Measurements from ENCODE around the gene ZNF429. TPM values are rescaled to one million over a fixed set of nuclear protein-coding genes. Genes with fewer than 3 reads are reported as not detected.
"Not testable (repeated sequence)": the region's sequence is repeated elsewhere in the genome, so short reads cannot be mapped to it uniquely, and the experiment has no call there.

Gene ZNF429
- total RNA-seq, 1 experiment from 2014 or later, result 8.3 TPM

DNA sequence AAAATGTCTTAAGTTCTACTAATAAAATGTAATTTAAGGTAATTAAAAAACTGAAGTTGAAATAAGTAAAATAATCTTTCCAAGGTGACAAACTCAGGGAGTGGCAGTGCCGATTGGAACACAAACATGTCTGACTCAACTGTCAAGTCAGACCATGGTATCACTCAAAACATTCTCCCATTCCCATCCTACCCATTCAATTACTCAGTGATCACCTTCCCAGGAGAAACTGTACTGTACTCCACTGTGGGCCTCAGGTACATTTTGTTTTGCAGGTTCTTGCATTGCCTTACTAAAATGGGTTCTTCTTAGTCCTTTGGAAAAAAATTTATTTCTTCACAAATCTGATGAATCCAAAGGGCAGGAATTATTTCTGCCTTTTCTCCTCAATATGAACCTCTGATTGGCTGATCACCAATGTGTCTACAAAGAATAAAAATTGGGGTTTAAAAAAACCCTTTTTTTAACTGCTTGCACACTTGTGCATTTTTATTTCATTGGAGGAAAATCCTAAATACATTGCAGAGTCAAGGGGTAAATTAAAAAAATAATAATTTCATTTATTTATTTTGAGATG is 96.8 kb downstream of the ZNF429 start:
- CTCF ChIA-PET, result no interaction called here
- Histone ChIP-seq H3K9me3 (ENCODE audit: control insufficient read depth, insufficient read depth, low read depth, low read length) (no peaks in the 10 kb centered on the region), H3K4me3 (ENCODE audit: low read depth in 2 of 2, low read length in 2 of 2) (no peak overlapping the region), H3K27me3 (ENCODE audit: control insufficient read depth, insufficient read depth, low read length) (no peaks in the 10 kb centered on the region), H3K4me1 (ENCODE audit: control insufficient read depth, insufficient read depth, low read length) (peaks cover 8% of the 10 kb centered on the region), H3K27ac (ENCODE audit: low read length) (no peak overlapping the region), H3K36me3 (ENCODE audit: control insufficient read depth, insufficient read depth, low read length) (no peaks in the 10 kb centered on the region)
- POLR2A ChIA-PET, result no interaction called here
- no peak for TF ChIP-seq SIN3A (IDR thresholded peaks at IDR 0.05; ENCODE audit: borderline replicate concordance, insufficient read depth, low read depth, low read length)
- TF ChIP-seq, protein P1, sequence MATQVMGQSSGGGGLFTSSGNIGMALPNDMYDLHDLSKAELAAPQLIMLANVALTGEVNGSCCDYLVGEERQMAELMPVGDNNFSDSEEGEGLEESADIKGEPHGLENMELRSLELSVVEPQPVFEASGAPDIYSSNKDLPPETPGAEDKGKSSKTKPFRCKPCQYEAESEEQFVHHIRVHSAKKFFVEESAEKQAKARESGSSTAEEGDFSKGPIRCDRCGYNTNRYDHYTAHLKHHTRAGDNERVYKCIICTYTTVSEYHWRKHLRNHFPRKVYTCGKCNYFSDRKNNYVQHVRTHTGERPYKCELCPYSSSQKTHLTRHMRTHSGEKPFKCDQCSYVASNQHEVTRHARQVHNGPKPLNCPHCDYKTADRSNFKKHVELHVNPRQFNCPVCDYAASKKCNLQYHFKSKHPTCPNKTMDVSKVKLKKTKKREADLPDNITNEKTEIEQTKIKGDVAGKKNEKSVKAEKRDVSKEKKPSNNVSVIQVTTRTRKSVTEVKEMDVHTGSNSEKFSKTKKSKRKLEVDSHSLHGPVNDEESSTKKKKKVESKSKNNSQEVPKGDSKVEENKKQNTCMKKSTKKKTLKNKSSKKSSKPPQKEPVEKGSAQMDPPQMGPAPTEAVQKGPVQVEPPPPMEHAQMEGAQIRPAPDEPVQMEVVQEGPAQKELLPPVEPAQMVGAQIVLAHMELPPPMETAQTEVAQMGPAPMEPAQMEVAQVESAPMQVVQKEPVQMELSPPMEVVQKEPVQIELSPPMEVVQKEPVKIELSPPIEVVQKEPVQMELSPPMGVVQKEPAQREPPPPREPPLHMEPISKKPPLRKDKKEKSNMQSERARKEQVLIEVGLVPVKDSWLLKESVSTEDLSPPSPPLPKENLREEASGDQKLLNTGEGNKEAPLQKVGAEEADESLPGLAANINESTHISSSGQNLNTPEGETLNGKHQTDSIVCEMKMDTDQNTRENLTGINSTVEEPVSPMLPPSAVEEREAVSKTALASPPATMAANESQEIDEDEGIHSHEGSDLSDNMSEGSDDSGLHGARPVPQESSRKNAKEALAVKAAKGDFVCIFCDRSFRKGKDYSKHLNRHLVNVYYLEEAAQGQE (IDR thresholded peaks at IDR 0.05; ENCODE audit: insufficient read depth in 1 of 2, low read depth in 2 of 2, low read length in 1 of 2), result no peak
- TF ChIP-seq, protein P2, sequence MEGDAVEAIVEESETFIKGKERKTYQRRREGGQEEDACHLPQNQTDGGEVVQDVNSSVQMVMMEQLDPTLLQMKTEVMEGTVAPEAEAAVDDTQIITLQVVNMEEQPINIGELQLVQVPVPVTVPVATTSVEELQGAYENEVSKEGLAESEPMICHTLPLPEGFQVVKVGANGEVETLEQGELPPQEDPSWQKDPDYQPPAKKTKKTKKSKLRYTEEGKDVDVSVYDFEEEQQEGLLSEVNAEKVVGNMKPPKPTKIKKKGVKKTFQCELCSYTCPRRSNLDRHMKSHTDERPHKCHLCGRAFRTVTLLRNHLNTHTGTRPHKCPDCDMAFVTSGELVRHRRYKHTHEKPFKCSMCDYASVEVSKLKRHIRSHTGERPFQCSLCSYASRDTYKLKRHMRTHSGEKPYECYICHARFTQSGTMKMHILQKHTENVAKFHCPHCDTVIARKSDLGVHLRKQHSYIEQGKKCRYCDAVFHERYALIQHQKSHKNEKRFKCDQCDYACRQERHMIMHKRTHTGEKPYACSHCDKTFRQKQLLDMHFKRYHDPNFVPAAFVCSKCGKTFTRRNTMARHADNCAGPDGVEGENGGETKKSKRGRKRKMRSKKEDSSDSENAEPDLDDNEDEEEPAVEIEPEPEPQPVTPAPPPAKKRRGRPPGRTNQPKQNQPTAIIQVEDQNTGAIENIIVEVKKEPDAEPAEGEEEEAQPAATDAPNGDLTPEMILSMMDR (IDR thresholded peaks at IDR 0.05), result no peak
- no peak for ATAC-seq
- no TSS peak for BruUV-seq (replicated peaks)
- intact Hi-C loops (cut with micrococcal nuclease; ENCODE audit: unreplicated experiment) (no loop called here), in situ Hi-C loops (cut with HindIII; ENCODE audit: low pct_unique_long_range_greater_than_20kb, low sequenced_read_pairs) (no loop called here)
- no peak for DNase-seq (ENCODE audit: low read depth, low spot score)

GRCh38 chr19:21602659-21603430 is 97.4 kb downstream of the ZNF429 start:
- H3K27ac ChIP-seq (ENCODE audit: low read length), result peak overlapping the region; percentile 81
- H3K9me3 ChIP-seq (ENCODE audit: control insufficient read depth, insufficient read depth, low read depth, low read length); intact Hi-C loops (cut with micrococcal nuclease; ENCODE audit: unreplicated experiment); DNase-seq (ENCODE audit: low read depth, low spot score); BruUV-seq (replicated peaks); POLR2A ChIA-PET; CTCF ChIA-PET; H3K4me1 ChIP-seq (ENCODE audit: control insufficient read depth, insufficient read depth, low read length); in situ Hi-C loops (cut with HindIII; ENCODE audit: low pct_unique_long_range_greater_than_20kb, low sequenced_read_pairs); ATAC-seq; H3K4me3 ChIP-seq (ENCODE audit: low read depth in 2 of 2, low read length in 2 of 2); H3K27me3 ChIP-seq (ENCODE audit: control insufficient read depth, insufficient read depth, low read length); H3K36me3 ChIP-seq (ENCODE audit: control insufficient read depth, insufficient read depth, low read length): not testable (repeated sequence)

- no peaks in the 10 kb centered on the region for H3K9me3 ChIP-seq (ENCODE audit: control insufficient read depth, insufficient read depth, low read depth, low read length)
Observed at GRCh38 chr19:21603431-21604231, 98.2 kb downstream of the ZNF429 start.

More at GRCh38 chr19:21603431-21604231, 98.2 kb downstream of the ZNF429 start:
- ChIA-PET CTCF (no interaction called here), POLR2A (interaction anchor here (0.7 kb wide), 1 partner anchor 22 kb away, joined by 3 read pairs; no protein-coding TSS in a partner anchor)
- Histone ChIP-seq H3K36me3 (ENCODE audit: control insufficient read depth, insufficient read depth, low read length) (no peaks in the 10 kb centered on the region), H3K4me3 (ENCODE audit: low read depth in 2 of 2, low read length in 2 of 2) (peak overlapping the region; percentile 16 to 39; a peak in 3 of 4 replicates), H3K27me3 (ENCODE audit: control insufficient read depth, insufficient read depth, low read length) (no peaks in the 10 kb centered on the region), H3K4me1 (ENCODE audit: control insufficient read depth, insufficient read depth, low read length) (peaks cover 8% of the 10 kb centered on the region), H3K27ac (ENCODE audit: low read length) (peak overlapping the region; percentile 81)
- in situ Hi-C loops (cut with HindIII; ENCODE audit: low pct_unique_long_range_greater_than_20kb, low sequenced_read_pairs), result no loop called here
- intact Hi-C loops (cut with micrococcal nuclease; ENCODE audit: unreplicated experiment), result no loop called here
- TF ChIP-seq, protein P2 (IDR thresholded peaks at IDR 0.05), result no peak
- TF ChIP-seq, protein P1 (IDR thresholded peaks at IDR 0.05; ENCODE audit: insufficient read depth in 1 of 2, low read depth in 2 of 2, low read length in 1 of 2), result no peak
- no peak for TF ChIP-seq SIN3A (IDR thresholded peaks at IDR 0.05; ENCODE audit: borderline replicate concordance, insufficient read depth, low read depth, low read length)
- ATAC-seq (peak; percentile 73), DNase-seq (ENCODE audit: low read depth, low spot score) (no peak)
- BruUV-seq (replicated peaks), result no TSS peak

Measured in Panc1 (cell line).